GM19467 (cell line): ENCODE measurements around the gene JAG1.

ENCODE experiments used
- ATAC-seq: cut with Tn5 transposase; IDR thresholded peaks from one replicate; pipeline ENCODE4 v1.9.1; 2021; ENCODE audit warnings: mild to moderate bottlenecking, moderate library complexity; ENCODE audit not compliant: unreplicated experiment

The JAG1 gene

GRCh38 chr20:10673842-10674683 lies at the start of gene JAG1:
TSS of gene JAG1 (minus strand) at chr20:10673999. CDS start at chr20:10673530, 469 bp downstream.
- peak; percentile 51 for ATAC-seq

- ATAC-seq = no peak
Observed at GRCh38 chr20:10721976-10722375, 48.2 kb upstream of the JAG1 start.

- no peak for ATAC-seq
Observed at GRCh38 chr20:10721137-10721896, 47.5 kb upstream of the JAG1 start.

- ATAC-seq = no peak
Observed at GRCh38 chr20:10720565-10720964, 46.8 kb upstream of the JAG1 start.

GRCh38 chr20:10719740-10720385 lies 46.1 kb upstream of the JAG1 start:
- no peak for ATAC-seq

- no peak for ATAC-seq
Observed at GRCh38 chr20:10718661-10719060, 44.9 kb upstream of the JAG1 start.

GRCh38 chr20:10716855-10717254 lies 43.1 kb upstream of the JAG1 start:
- no peak for ATAC-seq

GRCh38 chr20:10715035-10715434 lies 41.2 kb upstream of the JAG1 start:
- ATAC-seq = no peak

GRCh38 chr20:10714236-10714975 lies 40.6 kb upstream of the JAG1 start:
- no peak for ATAC-seq

GRCh38 chr20:10713161-10713560 lies 39.4 kb upstream of the JAG1 start:
- no peak for ATAC-seq

GRCh38 chr20:10711903-10712451 lies 38.2 kb upstream of the JAG1 start:
- no peak for ATAC-seq

- no peak for ATAC-seq
Observed at GRCh38 chr20:10710991-10711775, 37.4 kb upstream of the JAG1 start.

- no peak for ATAC-seq
Observed at GRCh38 chr20:10709916-10710315, 36.1 kb upstream of the JAG1 start.

GRCh38 chr20:10708351-10709185 lies 34.8 kb upstream of the JAG1 start:
- ATAC-seq = no peak

GRCh38 chr20:10707791-10708190 lies 34.0 kb upstream of the JAG1 start:
- no peak for ATAC-seq

- ATAC-seq = no peak
Observed at GRCh38 chr20:10707068-10707467, 33.3 kb upstream of the JAG1 start.

- ATAC-seq = no peak
Observed at GRCh38 chr20:10706460-10706811, 32.6 kb upstream of the JAG1 start.

- ATAC-seq = no peak
Observed at GRCh38 chr20:10705801-10706459, 32.1 kb upstream of the JAG1 start.

GRCh38 chr20:10701607-10702006 lies 27.8 kb upstream of the JAG1 start:
- ATAC-seq = no peak
